Upper lobe of left lung (tissue), 4 donors: ENCODE data around the gene RBBP8NL.

Experiments
- EP300 ChIP-seq, 4 donors: sonication (generic); formaldehyde crosslinking; IDR thresholded peaks; one replicate each; pipeline ENCODE4 v1.5.1; 2017; ENCODE audit warnings: antibody characterized with exemption in 4 of 4, control low read depth in 2 of 4
- POLR2A ChIP-seq, 4 donors: fragments of 450-650 bp; IDR thresholded peaks; one replicate each; pipeline ENCODE4 v1.5.1; 2016 to 2017; ENCODE audit warnings: antibody characterized with exemption in 4 of 4, mild to moderate bottlenecking in 2 of 4
- TF ChIP-seq, protein P1 (sequence below), 6 experiments: fragments of 450-650 bp in 4 of 6; fragments of 200-600 bp in 2 of 6; sonication (generic) in 2 of 6; IDR thresholded peaks; one replicate each; pipeline ENCODE4 v1.5.1; 2016 to 2019; ENCODE audit warnings: antibody characterized with exemption in 6 of 6

DNA sequence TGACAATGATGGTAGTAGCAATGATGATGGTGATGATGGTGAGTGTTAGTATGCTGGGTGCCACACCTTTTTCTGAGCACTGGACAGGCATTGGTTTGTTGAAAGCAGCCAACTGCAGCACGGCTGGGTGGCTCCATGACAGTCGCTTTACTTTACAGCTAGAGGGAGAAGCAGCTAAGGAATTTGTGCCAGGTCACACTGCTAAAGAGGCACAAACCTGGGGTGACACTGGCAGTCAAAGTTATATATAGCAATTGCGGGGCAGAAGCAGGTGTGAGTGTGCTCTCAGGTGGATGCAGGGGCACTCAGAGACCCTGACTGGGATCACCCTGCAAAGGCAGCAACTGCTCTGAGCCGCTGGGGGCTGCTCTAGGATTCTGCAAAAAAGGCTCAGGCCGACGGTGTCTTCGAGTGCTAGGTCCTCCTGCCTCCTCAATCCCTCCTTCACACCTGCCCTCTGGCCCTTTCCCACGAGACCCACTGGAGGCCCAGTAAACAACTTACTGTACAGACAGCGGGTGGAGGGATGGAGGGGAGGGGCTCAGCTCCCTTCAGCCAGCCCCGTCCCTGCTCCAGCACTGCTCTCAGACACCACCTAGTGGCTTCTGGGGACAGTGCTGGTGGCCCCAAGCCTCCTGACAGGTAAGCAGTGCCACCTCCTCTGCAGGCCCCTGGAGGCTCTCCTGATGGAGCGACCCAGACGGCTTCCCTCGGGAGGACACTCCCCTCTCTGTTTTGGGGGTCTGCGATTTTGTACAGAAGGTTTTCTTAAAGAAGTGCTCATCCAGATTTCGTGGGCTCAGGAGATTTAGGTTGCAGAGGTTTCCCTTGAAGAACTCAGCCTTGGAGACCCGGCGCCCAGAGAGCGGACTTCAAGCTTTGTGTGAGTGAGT is 44.8 kb downstream of the RBBP8NL start:
- TF ChIP-seq POLR2A (IDR thresholded peaks at IDR 0.05) = no peak
- TF ChIP-seq, protein P1, sequence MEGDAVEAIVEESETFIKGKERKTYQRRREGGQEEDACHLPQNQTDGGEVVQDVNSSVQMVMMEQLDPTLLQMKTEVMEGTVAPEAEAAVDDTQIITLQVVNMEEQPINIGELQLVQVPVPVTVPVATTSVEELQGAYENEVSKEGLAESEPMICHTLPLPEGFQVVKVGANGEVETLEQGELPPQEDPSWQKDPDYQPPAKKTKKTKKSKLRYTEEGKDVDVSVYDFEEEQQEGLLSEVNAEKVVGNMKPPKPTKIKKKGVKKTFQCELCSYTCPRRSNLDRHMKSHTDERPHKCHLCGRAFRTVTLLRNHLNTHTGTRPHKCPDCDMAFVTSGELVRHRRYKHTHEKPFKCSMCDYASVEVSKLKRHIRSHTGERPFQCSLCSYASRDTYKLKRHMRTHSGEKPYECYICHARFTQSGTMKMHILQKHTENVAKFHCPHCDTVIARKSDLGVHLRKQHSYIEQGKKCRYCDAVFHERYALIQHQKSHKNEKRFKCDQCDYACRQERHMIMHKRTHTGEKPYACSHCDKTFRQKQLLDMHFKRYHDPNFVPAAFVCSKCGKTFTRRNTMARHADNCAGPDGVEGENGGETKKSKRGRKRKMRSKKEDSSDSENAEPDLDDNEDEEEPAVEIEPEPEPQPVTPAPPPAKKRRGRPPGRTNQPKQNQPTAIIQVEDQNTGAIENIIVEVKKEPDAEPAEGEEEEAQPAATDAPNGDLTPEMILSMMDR (IDR thresholded peaks at IDR 0.05) = peak; percentile 84 to 95 (median 94)
- TF ChIP-seq EP300 (IDR thresholded peaks at IDR 0.05) = no peak
